Body of pancreas (tissue), 4 donors: Measurements from ENCODE around the gene SPNS1. TPM values are rescaled to one million over a fixed set of nuclear protein-coding genes. Genes with fewer than 3 reads are reported as not detected.
"Not testable (repeated sequence)": the region's sequence is repeated elsewhere in the genome, so short reads cannot be mapped to it uniquely, and the experiment has no call there.

Source experiments
- ATAC-seq: fragments of 150-250 bp; one replicate; pipeline ENCODE4 v1.9.1; 2016
- DNase-seq, 4 donors: peaks; one replicate each; pipeline ENCODE4 v3.0.0-alpha.2; 2019
- H3K27ac ChIP-seq, 4 donors: fragments of 200-600 bp; sonication (generic); 1 replicate in 3 of 4; 2 replicates in 1 of 4; pipeline versions ENCODE4 v1.5.1 to v1.6.1; 2016 to 2019; ENCODE audit warnings: mild to moderate bottlenecking in 1 of 4, mixed read lengths in 1 of 4, moderate library complexity in 1 of 4
- H3K27me3 ChIP-seq, 2 donors: fragments of 200-600 bp; sonication (generic); one replicate each; pipeline ENCODE4 v1.6.0; 2016; ENCODE audit warnings: mild to moderate bottlenecking in 1 of 2
- H3K36me3 ChIP-seq, 2 donors: fragments of 200-600 bp; sonication (generic); replicated peaks in 1 of 2; 2 replicates each; pipeline ENCODE4 v1.5.1; 2016; ENCODE audit warnings: low read depth in 2 of 2; ENCODE audit not compliant: insufficient read depth in 1 of 2
- H3K4me1 ChIP-seq: fragments of 200-600 bp; sonication (generic); one replicate; pipeline ENCODE4 v1.6.0; 2016
- H3K4me3 ChIP-seq, 2 donors: fragments of 200-600 bp; sonication (generic); 1 replicate in 1 of 2; 2 replicates in 1 of 2; pipeline ENCODE4 v1.5.1; 2016 to 2019
- H3K9me3 ChIP-seq, 3 donors: fragments of 200-600 bp; sonication (generic); 1 replicate in 2 of 3; 2 replicates in 1 of 3; pipeline ENCODE4 v1.5.1; 2016
- CTCF ChIP-seq, 7 experiments: fragments of 450-650 bp in 4 of 7; fragments of 200-600 bp in 3 of 7; sonication (generic) in 3 of 7; IDR thresholded peaks; one replicate each; pipeline ENCODE4 v1.5.1; 2016 to 2019; ENCODE audit warnings: antibody characterized with exemption in 7 of 7
- POLR2A ChIP-seq, 3 donors: fragments of 450-650 bp; IDR thresholded peaks; one replicate each; pipeline ENCODE4 v1.6.1; 2016; ENCODE audit warnings: antibody characterized with exemption in 3 of 3, mild to moderate bottlenecking in 2 of 3
- WGBS, 2 donors: methylation state at CpG; one replicate each; pipeline ENCODE4 v1.1.5; 2017; 5-methylcytosine and 5-hydroxymethylcytosine counted together
- intact Hi-C: fragments of 100-400 bp; cut with DNase I; formaldehyde crosslinking; loops from one replicate; pipeline ENCODE4 v1.15.1; 2023
- total RNA-seq, 2 donors: library from RNA; depleted of rRNA; stranded (reverse); fragments of >200 nt; gene quantifications; one replicate each; pipeline ENCODE4 v1.1.0, GENCODE V29; 2016

SPNS1 gene
- total RNA-seq, 2 donors from 2014 or later, result 11.2 to 23.1 TPM

- no peak for TF ChIP-seq CTCF (IDR thresholded peaks at IDR 0.05)
- TF ChIP-seq POLR2A (IDR thresholded peaks at IDR 0.05), result no peak
- H3K4me1 ChIP-seq, result peaks cover 18% of the 10 kb centered on the region
- WGBS, 2 donors, result 8% methylated on average over 30 of the region's 30 CpGs; no CpG with 5 or more reads in 1 of the 2 donors
- H3K36me3 ChIP-seq, result peaks cover 0 to 2% of the 10 kb centered on the region in 2 donors
- peak overlapping the region; percentile 88 for H3K4me3 ChIP-seq
- no peaks in the 10 kb centered on the region for H3K27me3 ChIP-seq
- ATAC-seq (no peak), DNase-seq (no peak)
- peak overlapping the region in 3 of 4 donors; percentile 36 to 74 (median 71) for H3K27ac ChIP-seq
- intact Hi-C loops, result no loop called here
- no peaks in the 10 kb centered on the region for H3K9me3 ChIP-seq
Observed at GRCh38 chr16:28975158-28975599, 601 bp downstream of the SPNS1 start.

GRCh38 chr16:28977703-28978662, 3.4 kb downstream of the SPNS1 start:
- Histone ChIP-seq H3K27me3 (no peaks in the 10 kb centered on the region), H3K4me1 (peaks cover 18% of the 10 kb centered on the region), H3K4me3 (no peak overlapping the region), H3K9me3 (no peaks in the 10 kb centered on the region), H3K36me3 (peaks cover 0 to 6% of the 10 kb centered on the region in 2 donors), H3K27ac (no peak overlapping the region)
- ATAC-seq (no peak), DNase-seq (peak in 2 of 4 donors; percentile 15 to 25)
- WGBS, 2 donors, result 59 to 60% methylated on average over 11 of the region's 11 CpGs
- TF ChIP-seq POLR2A (IDR thresholded peaks at IDR 0.05), result no peak
- peak in 6 of 7 experiments; percentile 22 to 63 (median 48) for TF ChIP-seq CTCF (IDR thresholded peaks at IDR 0.05)
- intact Hi-C loops, result no loop called here

GRCh38 chr16:28980330-28980729, 5.8 kb downstream of the SPNS1 start:
- ATAC-seq, H3K27ac ChIP-seq, H3K4me3 ChIP-seq, intact Hi-C loops, H3K36me3 ChIP-seq, H3K9me3 ChIP-seq, H3K4me1 ChIP-seq, H3K27me3 ChIP-seq, DNase-seq: not testable (repeated sequence)
- WGBS, 2 donors, result 78% methylated on average over 5 to 7 of the region's 7 CpGs

GRCh38 chr16:28980929-28981328, 6.4 kb downstream of the SPNS1 start:
- intact Hi-C loops, result no loop called here
- DNase-seq (no peak), ATAC-seq (no peak)
- WGBS, 2 donors, result 95 to 96% methylated on average over 7 of the region's 7 CpGs
- Histone ChIP-seq H3K4me1 (peaks cover under 1% of the 10 kb centered on the region), H3K4me3 (no peak overlapping the region), H3K27ac (no peak overlapping the region), H3K36me3 (peaks cover 4 to 8% of the 10 kb centered on the region in 2 donors), H3K27me3 (no peaks in the 10 kb centered on the region), H3K9me3 (no peaks in the 10 kb centered on the region)
- no peak for TF ChIP-seq POLR2A (IDR thresholded peaks at IDR 0.05)
- no peak for TF ChIP-seq CTCF (IDR thresholded peaks at IDR 0.05)

- no peaks in the 10 kb centered on the region for H3K4me1 ChIP-seq
- whole genome bisulfite sequencing, 2 donors, result 81 to 85% methylated on average over 11 to 12 of the region's 12 CpGs
- no peaks in the 10 kb centered on the region for H3K9me3 ChIP-seq
- no peak for ATAC-seq
- TF ChIP-seq CTCF (IDR thresholded peaks at IDR 0.05) (peak in 6 of 7 experiments; percentile 12 to 45 (median 27)), POLR2A (IDR thresholded peaks at IDR 0.05) (no peak)
- H3K4me3 ChIP-seq, result no peak overlapping the region
- H3K36me3 ChIP-seq, result peaks cover 4 to 8% of the 10 kb centered on the region in 2 donors
- H3K27ac ChIP-seq, result no peak overlapping the region
- intact Hi-C loops, result no loop called here
- H3K27me3 ChIP-seq, result no peaks in the 10 kb centered on the region
- DNase-seq, result peak in 1 of 4 donors; percentile 16
Observed at GRCh38 chr16:28981517-28981916, 6.9 kb downstream of the SPNS1 start.
